ENCODE data around the gene STARD7.

The STARD7 gene

GRCh38 chr2:96247009-96247408 lies 38.4 kb upstream of the STARD7 start:
- no CpG with 5 or more reads among the region's 3 CpGs for WGBS (ENCODE audit: extremely low coverage, insufficient coverage, low lambda C conversion rate)
- Histone ChIP-seq H3K4me3 (ENCODE audit: low read length) (no peak overlapping the region), H3K9ac (ENCODE audit: low read length) (no peak overlapping the region), H3K4me1 (ENCODE audit: control insufficient read depth, low read depth, low read length) (no peaks in the 10 kb centered on the region), H4K5ac (ENCODE audit: low read length) (no peak overlapping the region), H2AK5ac (ENCODE audit: low read length) (no peak overlapping the region), H3K56ac (ENCODE audit: low read length) (no peak overlapping the region), H2BK15ac (replicated peaks; ENCODE audit: low read depth) (no peak overlapping the region), H3K79me1 (ENCODE audit: low read length) (no peaks in the 10 kb centered on the region), H3K23ac (ENCODE audit: low read length) (no peak overlapping the region), H3K27ac (ENCODE audit: low read depth, low read length) (no peak overlapping the region), H3K36me3 (ENCODE audit: control insufficient read depth, insufficient read depth, low read length) (no peaks in the 10 kb centered on the region), H2BK120ac (ENCODE audit: low read depth, low read length) (no peak overlapping the region), H3K79me2 (ENCODE audit: control insufficient read depth, insufficient read depth, low read length) (no peaks in the 10 kb centered on the region), H2BK5ac (ENCODE audit: low read length) (no peak overlapping the region), H3K27me3 (ENCODE audit: insufficient read depth, low read length, poor library complexity) (no peaks in the 10 kb centered on the region), H4K8ac (ENCODE audit: low read depth, low read length) (no peak overlapping the region), H3K4me2 (ENCODE audit: low read length) (no peak overlapping the region), H3K18ac (ENCODE audit: low read length) (no peak overlapping the region), H3K4ac (ENCODE audit: low read depth, low read length) (no peak overlapping the region)
- DNase-seq, result peak; percentile 19

- no peaks in the 10 kb centered on the region for H3K36me3 ChIP-seq (ENCODE audit: control insufficient read depth, insufficient read depth, low read length)
- no CpG with 5 or more reads among the region's 8 CpGs for WGBS (ENCODE audit: extremely low coverage, insufficient coverage, low lambda C conversion rate)
Observed at GRCh38 chr2:96245609-96246390, 37.2 kb upstream of the STARD7 start.

DNA sequence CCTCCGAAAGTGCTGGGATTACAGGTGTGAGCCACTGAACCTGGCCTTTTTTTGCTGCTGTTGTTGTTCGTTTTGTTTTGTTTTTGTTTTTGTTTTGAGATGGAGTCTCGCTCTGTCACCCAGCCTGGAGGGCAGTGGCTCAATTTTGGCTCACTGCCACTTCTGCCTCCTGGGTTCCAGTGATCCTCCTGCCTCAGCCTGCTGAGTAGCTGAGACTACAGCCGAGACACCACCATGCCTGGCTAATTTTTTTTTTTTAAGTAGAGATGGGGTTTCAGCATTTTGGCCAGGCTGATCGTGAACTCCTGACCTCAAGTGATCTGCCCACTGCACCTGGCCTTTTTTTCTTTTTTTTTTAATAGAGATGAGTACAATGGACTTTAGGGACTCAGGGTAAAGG lies 35.2 kb upstream of the STARD7 start:
- H2BK5ac ChIP-seq (ENCODE audit: low read length), result no peak overlapping the region
- H2AK5ac ChIP-seq (ENCODE audit: low read length), result no peak overlapping the region
- DNase-seq, result no peak
- H3K36me3 ChIP-seq (ENCODE audit: control insufficient read depth, insufficient read depth, low read length), result no peaks in the 10 kb centered on the region
- no peaks in the 10 kb centered on the region for H3K4me1 ChIP-seq (ENCODE audit: control insufficient read depth, low read depth, low read length)
- no peaks in the 10 kb centered on the region for H3K79me1 ChIP-seq (ENCODE audit: low read length)
- H3K4me2 ChIP-seq (ENCODE audit: low read length), result no peak overlapping the region
- H3K56ac ChIP-seq (ENCODE audit: low read length), result no peak overlapping the region
- H3K9ac ChIP-seq (ENCODE audit: low read length), result no peak overlapping the region
- no peak overlapping the region for H3K27ac ChIP-seq (ENCODE audit: low read depth, low read length)
- H3K4me3 ChIP-seq (ENCODE audit: low read length), result no peak overlapping the region
- H2BK15ac ChIP-seq (replicated peaks; ENCODE audit: low read depth), result no peak overlapping the region
- H3K18ac ChIP-seq (ENCODE audit: low read length), result no peak overlapping the region
- no peaks in the 10 kb centered on the region for H3K27me3 ChIP-seq (ENCODE audit: insufficient read depth, low read length, poor library complexity)
- no peak overlapping the region for H3K23ac ChIP-seq (ENCODE audit: low read length)
- WGBS (ENCODE audit: extremely low coverage, insufficient coverage, low lambda C conversion rate), result no CpG with 5 or more reads among the region's 5 CpGs
- H2BK120ac ChIP-seq (ENCODE audit: low read depth, low read length), result no peak overlapping the region
- no peak overlapping the region for H4K5ac ChIP-seq (ENCODE audit: low read length)
- H3K4ac ChIP-seq (ENCODE audit: low read depth, low read length), result no peak overlapping the region
- H4K8ac ChIP-seq (ENCODE audit: low read depth, low read length), result no peak overlapping the region
- no peaks in the 10 kb centered on the region for H3K79me2 ChIP-seq (ENCODE audit: control insufficient read depth, insufficient read depth, low read length)

More at GRCh38 chr2:96245609-96246390, 37.2 kb upstream of the STARD7 start:
- Histone ChIP-seq H3K4me2 (ENCODE audit: low read length) (no peak overlapping the region), H4K8ac (ENCODE audit: low read depth, low read length) (no peak overlapping the region), H3K4me3 (ENCODE audit: low read length) (no peak overlapping the region), H2AK5ac (ENCODE audit: low read length) (no peak overlapping the region), H3K27ac (ENCODE audit: low read depth, low read length) (no peak overlapping the region), H3K23ac (ENCODE audit: low read length) (no peak overlapping the region), H3K79me2 (ENCODE audit: control insufficient read depth, insufficient read depth, low read length) (no peaks in the 10 kb centered on the region), H4K5ac (ENCODE audit: low read length) (no peak overlapping the region), H2BK120ac (ENCODE audit: low read depth, low read length) (no peak overlapping the region), H2BK15ac (replicated peaks; ENCODE audit: low read depth) (no peak overlapping the region), H3K4me1 (ENCODE audit: control insufficient read depth, low read depth, low read length) (no peaks in the 10 kb centered on the region), H3K18ac (ENCODE audit: low read length) (no peak overlapping the region), H3K4ac (ENCODE audit: low read depth, low read length) (no peak overlapping the region), H3K9ac (ENCODE audit: low read length) (no peak overlapping the region), H2BK5ac (ENCODE audit: low read length) (no peak overlapping the region), H3K27me3 (ENCODE audit: insufficient read depth, low read length, poor library complexity) (no peaks in the 10 kb centered on the region), H3K56ac (ENCODE audit: low read length) (no peak overlapping the region), H3K79me1 (ENCODE audit: low read length) (no peaks in the 10 kb centered on the region)
- no peak for DNase-seq

DNA sequence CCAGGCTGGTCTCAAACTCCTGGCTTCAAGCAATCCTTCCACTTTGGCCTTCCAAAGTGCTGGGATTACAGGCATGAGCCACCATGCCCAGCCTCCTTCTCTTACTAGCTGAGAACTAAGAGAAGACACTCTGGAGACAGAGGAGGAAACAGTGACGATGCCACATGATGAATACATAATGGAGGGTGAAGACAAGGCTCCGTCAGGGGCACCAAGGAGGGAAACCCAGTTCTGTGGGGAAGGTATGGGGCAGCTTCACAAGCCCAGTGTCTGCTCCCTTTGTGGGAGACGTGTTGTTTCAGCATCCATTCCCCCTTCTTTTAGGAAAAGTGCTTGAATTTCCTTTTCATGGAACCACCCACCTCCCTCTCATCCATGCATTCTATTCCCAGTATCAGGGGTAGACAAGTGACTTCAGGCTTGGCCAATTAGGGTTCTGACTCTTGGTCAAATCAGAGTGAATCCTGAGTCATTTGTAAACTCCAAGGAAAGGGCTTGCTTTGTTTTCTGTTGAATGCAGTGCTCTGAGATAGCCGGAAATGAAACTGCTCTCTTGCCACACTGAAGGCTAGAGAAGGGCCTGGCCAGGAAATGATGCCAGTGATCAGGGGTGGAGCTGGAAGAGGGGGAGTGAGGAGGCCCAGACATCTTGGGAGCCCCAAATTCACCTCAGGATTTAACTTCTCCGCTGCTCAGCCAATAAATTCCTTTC lies 33.4 kb upstream of the STARD7 start:
- DNase-seq, result no peak
- Histone ChIP-seq H3K23ac (ENCODE audit: low read length) (no peak overlapping the region), H3K18ac (ENCODE audit: low read length) (no peak overlapping the region), H3K27me3 (ENCODE audit: insufficient read depth, low read length, poor library complexity) (no peaks in the 10 kb centered on the region), H3K56ac (ENCODE audit: low read length) (no peak overlapping the region), H2AK5ac (ENCODE audit: low read length) (no peak overlapping the region), H4K8ac (ENCODE audit: low read depth, low read length) (no peak overlapping the region), H3K9ac (ENCODE audit: low read length) (no peak overlapping the region), H2BK120ac (ENCODE audit: low read depth, low read length) (no peak overlapping the region), H3K36me3 (ENCODE audit: control insufficient read depth, insufficient read depth, low read length) (no peaks in the 10 kb centered on the region), H2BK15ac (replicated peaks; ENCODE audit: low read depth) (no peak overlapping the region), H3K4me2 (ENCODE audit: low read length) (no peak overlapping the region), H3K27ac (ENCODE audit: low read depth, low read length) (no peak overlapping the region), H4K5ac (ENCODE audit: low read length) (no peak overlapping the region), H2BK5ac (ENCODE audit: low read length) (no peak overlapping the region), H3K4me3 (ENCODE audit: low read length) (no peak overlapping the region), H3K4ac (ENCODE audit: low read depth, low read length) (no peak overlapping the region), H3K4me1 (ENCODE audit: control insufficient read depth, low read depth, low read length) (no peaks in the 10 kb centered on the region), H3K79me2 (ENCODE audit: control insufficient read depth, insufficient read depth, low read length) (no peaks in the 10 kb centered on the region), H3K79me1 (ENCODE audit: low read length) (no peaks in the 10 kb centered on the region)
- WGBS (ENCODE audit: extremely low coverage, insufficient coverage, low lambda C conversion rate), result no CpG with 5 or more reads among the region's 5 CpGs

GRCh38 chr2:96241227-96241626 lies 32.6 kb upstream of the STARD7 start:
- no peak overlapping the region for H3K23ac ChIP-seq (ENCODE audit: low read length)
- no peaks in the 10 kb centered on the region for H3K79me2 ChIP-seq (ENCODE audit: control insufficient read depth, insufficient read depth, low read length)
- H3K4me1 ChIP-seq (ENCODE audit: control insufficient read depth, low read depth, low read length), result no peaks in the 10 kb centered on the region
- H3K56ac ChIP-seq (ENCODE audit: low read length), result no peak overlapping the region
- no peaks in the 10 kb centered on the region for H3K27me3 ChIP-seq (ENCODE audit: insufficient read depth, low read length, poor library complexity)
- no peak overlapping the region for H4K5ac ChIP-seq (ENCODE audit: low read length)
- H3K4me2 ChIP-seq (ENCODE audit: low read length), result no peak overlapping the region
- no peak overlapping the region for H2AK5ac ChIP-seq (ENCODE audit: low read length)
- no peak overlapping the region for H3K4me3 ChIP-seq (ENCODE audit: low read length)
- H4K8ac ChIP-seq (ENCODE audit: low read depth, low read length), result no peak overlapping the region
- no peaks in the 10 kb centered on the region for H3K36me3 ChIP-seq (ENCODE audit: control insufficient read depth, insufficient read depth, low read length)
- DNase-seq, result peak; percentile 51
- H3K27ac ChIP-seq (ENCODE audit: low read depth, low read length), result no peak overlapping the region
- no peaks in the 10 kb centered on the region for H3K79me1 ChIP-seq (ENCODE audit: low read length)
- no peak overlapping the region for H2BK5ac ChIP-seq (ENCODE audit: low read length)
- no peak overlapping the region for H3K4ac ChIP-seq (ENCODE audit: low read depth, low read length)
- no peak overlapping the region for H2BK15ac ChIP-seq (replicated peaks; ENCODE audit: low read depth)
- no peak overlapping the region for H3K18ac ChIP-seq (ENCODE audit: low read length)
- no peak overlapping the region for H3K9ac ChIP-seq (ENCODE audit: low read length)
- no CpG with 5 or more reads among the region's 2 CpGs for WGBS (ENCODE audit: extremely low coverage, insufficient coverage, low lambda C conversion rate)
- H2BK120ac ChIP-seq (ENCODE audit: low read depth, low read length), result no peak overlapping the region
